Brain microvascular endothelial cell (primary cell): Measurements from ENCODE around the gene BLACAT1.

Experiments used
- DNase-seq: peaks from one replicate; pipeline ENCODE4 v3.0.0-alpha.2; 2020
- H3K27ac ChIP-seq: fragments of 250-450 bp; sonication (Bioruptor Pico); 2 replicates; pipeline ENCODE4 v1.5.1; 2020; ENCODE audit warnings: mild to moderate bottlenecking, moderate library complexity
- H3K27me3 ChIP-seq: fragments of 250-450 bp; sonication (Bioruptor Pico); replicated peaks from 2 replicates; pipeline ENCODE4 v1.5.1; 2020; ENCODE audit warnings: mild to moderate bottlenecking
- H3K36me3 ChIP-seq: fragments of 250-450 bp; sonication (Bioruptor Pico); replicated peaks from 2 replicates; pipeline ENCODE4 v1.5.1; 2020; ENCODE audit warnings: mild to moderate bottlenecking
- H3K4me3 ChIP-seq: 2 replicates; pipeline ENCODE4 v1.5.1; 2011; ENCODE audit warnings: low read depth, mild to moderate bottlenecking, control low read depth, low read length, moderate library complexity
- in situ Hi-C: cut with HindIII; loops from 2 replicates; pipeline ENCODE4 v1.10.0; 2017; ENCODE audit warnings: low sequenced_read_pairs, low pct_ligation_motif_present
- TF ChIP-seq, protein P1 (sequence below): IDR thresholded peaks from 2 replicates; pipeline ENCODE4 v1.5.1; 2011; ENCODE audit warnings: low read depth, mild to moderate bottlenecking, moderate library complexity, low read length, control low read depth, inconsistent platforms; ENCODE audit errors: missing control alignments

Gene BLACAT1

GRCh38 chr1:205494115-205494514, 38.3 kb upstream of the BLACAT1 start:
- H3K4me3 ChIP-seq: no peak overlapping the region
- H3K27ac ChIP-seq: no peak overlapping the region
- DNase-seq: no peak
- TF ChIP-seq, protein P1, sequence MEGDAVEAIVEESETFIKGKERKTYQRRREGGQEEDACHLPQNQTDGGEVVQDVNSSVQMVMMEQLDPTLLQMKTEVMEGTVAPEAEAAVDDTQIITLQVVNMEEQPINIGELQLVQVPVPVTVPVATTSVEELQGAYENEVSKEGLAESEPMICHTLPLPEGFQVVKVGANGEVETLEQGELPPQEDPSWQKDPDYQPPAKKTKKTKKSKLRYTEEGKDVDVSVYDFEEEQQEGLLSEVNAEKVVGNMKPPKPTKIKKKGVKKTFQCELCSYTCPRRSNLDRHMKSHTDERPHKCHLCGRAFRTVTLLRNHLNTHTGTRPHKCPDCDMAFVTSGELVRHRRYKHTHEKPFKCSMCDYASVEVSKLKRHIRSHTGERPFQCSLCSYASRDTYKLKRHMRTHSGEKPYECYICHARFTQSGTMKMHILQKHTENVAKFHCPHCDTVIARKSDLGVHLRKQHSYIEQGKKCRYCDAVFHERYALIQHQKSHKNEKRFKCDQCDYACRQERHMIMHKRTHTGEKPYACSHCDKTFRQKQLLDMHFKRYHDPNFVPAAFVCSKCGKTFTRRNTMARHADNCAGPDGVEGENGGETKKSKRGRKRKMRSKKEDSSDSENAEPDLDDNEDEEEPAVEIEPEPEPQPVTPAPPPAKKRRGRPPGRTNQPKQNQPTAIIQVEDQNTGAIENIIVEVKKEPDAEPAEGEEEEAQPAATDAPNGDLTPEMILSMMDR: no peak
- no peaks in the 10 kb centered on the region for H3K36me3 ChIP-seq
- in situ Hi-C loops: no loop called here
- H3K27me3 ChIP-seq: peaks cover 24% of the 10 kb centered on the region

- TF ChIP-seq, protein P1: no peak
- in situ Hi-C loops: no loop called here
- Histone ChIP-seq H3K27ac (no peak overlapping the region), H3K36me3 (no peaks in the 10 kb centered on the region), H3K27me3 (peaks cover 24% of the 10 kb centered on the region), H3K4me3 (no peak overlapping the region)
- peak; percentile 53 for DNase-seq
Measured at GRCh38 chr1:205493241-205494085, 37.6 kb upstream of the BLACAT1 start.

DNA sequence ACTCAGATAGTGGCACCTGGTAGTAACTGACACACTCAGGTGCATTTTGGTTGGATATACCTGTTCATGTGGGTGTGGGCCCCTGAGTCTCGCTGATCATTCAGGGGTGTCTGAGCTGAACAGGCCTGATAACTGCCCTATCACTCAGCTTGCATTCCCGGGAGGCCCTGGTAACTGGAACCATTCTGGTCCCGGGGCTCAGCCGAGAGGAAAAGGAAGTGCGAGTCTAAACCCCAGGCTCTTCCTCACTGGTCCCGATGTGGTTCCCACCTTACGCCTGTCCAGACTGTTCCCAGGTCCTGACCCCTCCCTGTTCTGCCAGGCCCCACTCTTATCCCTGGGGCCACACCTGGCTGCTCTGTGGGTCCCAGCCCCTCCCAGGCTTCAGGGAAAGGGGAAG, 36.9 kb upstream of the BLACAT1 start:
- in situ Hi-C loops: no loop called here
- no peak overlapping the region for H3K27ac ChIP-seq
- TF ChIP-seq, protein P1: no peak
- H3K36me3 ChIP-seq: no peaks in the 10 kb centered on the region
- DNase-seq: no peak
- no peak overlapping the region for H3K4me3 ChIP-seq
- H3K27me3 ChIP-seq: peaks cover 22% of the 10 kb centered on the region

- peaks cover 19% of the 10 kb centered on the region for H3K27me3 ChIP-seq
- H3K36me3 ChIP-seq: no peaks in the 10 kb centered on the region
- DNase-seq: no peak
- in situ Hi-C loops: no loop called here
- no peak overlapping the region for H3K27ac ChIP-seq
- H3K4me3 ChIP-seq: no peak overlapping the region
- TF ChIP-seq, protein P1: no peak
Measured at GRCh38 chr1:205492201-205492667, 36.4 kb upstream of the BLACAT1 start.

- Histone ChIP-seq H3K4me3 (no peak overlapping the region), H3K27ac (no peak overlapping the region), H3K27me3 (peaks cover 19% of the 10 kb centered on the region), H3K36me3 (no peaks in the 10 kb centered on the region)
- in situ Hi-C loops: no loop called here
- TF ChIP-seq, protein P1: no peak
- no peak for DNase-seq
Measured at GRCh38 chr1:205491794-205492193, 35.9 kb upstream of the BLACAT1 start.
